ENCODE results near the gene SPATA33. TPM values are rescaled to one million over a fixed set of nuclear protein-coding genes. Genes with fewer than 3 reads are reported as not detected.

The SPATA33 gene
- total RNA-seq, 4 donors from 2014 or later = 1.2 to 2.7 (median 2.1) TPM

DNA sequence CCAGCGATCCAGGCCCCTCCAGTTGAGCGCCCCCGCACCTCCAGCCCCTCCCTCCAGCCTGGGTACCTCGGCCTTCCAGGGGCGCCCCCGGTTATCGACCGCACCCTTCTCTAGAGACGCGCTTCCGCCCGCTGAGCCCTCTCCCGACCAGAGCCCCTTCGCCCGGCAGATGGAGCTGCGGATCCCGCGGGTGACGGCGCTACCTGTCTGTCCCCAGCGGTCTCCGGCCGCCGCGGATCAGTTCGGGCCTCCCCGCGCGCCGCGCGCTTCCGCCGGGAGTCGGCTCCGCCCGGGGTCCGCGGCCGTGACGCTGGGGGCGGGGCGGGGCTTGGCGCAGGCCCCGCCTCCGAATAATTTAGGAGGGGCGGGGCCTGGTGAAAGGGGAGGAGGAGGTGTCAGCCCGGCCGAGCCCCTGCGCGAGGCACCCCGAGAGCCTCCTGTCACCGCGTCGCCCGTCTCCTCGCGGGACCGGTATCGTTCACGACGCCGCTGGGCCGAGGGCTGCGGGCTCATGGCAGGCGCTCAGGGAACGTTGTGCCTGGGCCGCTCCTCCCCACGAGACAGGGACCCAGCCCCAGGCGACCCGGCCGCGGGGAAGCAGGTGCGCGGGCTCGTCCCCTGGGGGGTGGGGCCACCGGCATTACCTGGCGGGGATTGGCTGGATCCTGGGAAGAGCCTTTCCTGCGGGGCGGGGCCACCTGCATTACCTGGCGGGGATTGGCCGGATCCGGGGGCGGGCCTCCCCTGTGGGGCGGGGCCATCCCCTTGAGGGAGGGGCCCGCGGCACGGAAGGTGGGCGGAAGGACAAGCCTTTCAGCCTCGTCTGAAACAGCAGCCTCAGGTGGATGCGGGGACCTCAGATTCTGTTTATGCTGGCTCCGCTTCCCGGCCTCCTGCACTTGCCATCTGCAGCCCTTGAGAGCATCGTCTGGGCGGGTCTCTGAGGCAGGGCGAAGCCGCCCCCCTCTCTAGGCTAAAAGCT, 44.1 kb downstream of the SPATA33 start, which contains the start of gene SPATA2L:
SPATA2L (minus strand) TSS at position 281 of the 982 bp plus-strand sequence. CDS start 473 bp downstream, outside the sequence.
- peak within 1 kb of the TSS; percentile 66 to 68 (median 66) for H3K27ac ChIP-seq
- DNase-seq (peak; percentile 74 to 90), ATAC-seq (peak; percentile 63 to 71)
- H3K36me3 ChIP-seq = no peaks in the 10 kb centered on the region
- intact Hi-C loops (cut with DNase I; ENCODE audit: low total_unique reads) (loop anchor here (1.0 kb wide), 1 partner anchor 19 kb away; the partner anchor contains the start of gene VPS9D1), in situ Hi-C loops (cut with MboI; ENCODE audit: low sequenced_read_pairs in 4 of 4) (loop anchor here in 2 of 4 donors (10.0 kb wide), 2 partner anchors 93 to 173 kb away; partner anchors contain the start of gene TCF25 (in 1 of the 2))
- TF ChIP-seq, protein P1, sequence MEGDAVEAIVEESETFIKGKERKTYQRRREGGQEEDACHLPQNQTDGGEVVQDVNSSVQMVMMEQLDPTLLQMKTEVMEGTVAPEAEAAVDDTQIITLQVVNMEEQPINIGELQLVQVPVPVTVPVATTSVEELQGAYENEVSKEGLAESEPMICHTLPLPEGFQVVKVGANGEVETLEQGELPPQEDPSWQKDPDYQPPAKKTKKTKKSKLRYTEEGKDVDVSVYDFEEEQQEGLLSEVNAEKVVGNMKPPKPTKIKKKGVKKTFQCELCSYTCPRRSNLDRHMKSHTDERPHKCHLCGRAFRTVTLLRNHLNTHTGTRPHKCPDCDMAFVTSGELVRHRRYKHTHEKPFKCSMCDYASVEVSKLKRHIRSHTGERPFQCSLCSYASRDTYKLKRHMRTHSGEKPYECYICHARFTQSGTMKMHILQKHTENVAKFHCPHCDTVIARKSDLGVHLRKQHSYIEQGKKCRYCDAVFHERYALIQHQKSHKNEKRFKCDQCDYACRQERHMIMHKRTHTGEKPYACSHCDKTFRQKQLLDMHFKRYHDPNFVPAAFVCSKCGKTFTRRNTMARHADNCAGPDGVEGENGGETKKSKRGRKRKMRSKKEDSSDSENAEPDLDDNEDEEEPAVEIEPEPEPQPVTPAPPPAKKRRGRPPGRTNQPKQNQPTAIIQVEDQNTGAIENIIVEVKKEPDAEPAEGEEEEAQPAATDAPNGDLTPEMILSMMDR (IDR thresholded peaks at IDR 0.05 in 4 of 5, conservative IDR thresholded peaks at IDR 0.05 in 1 of 5) = peak in 2 of 5 experiments; percentile 5 to 24
- TF ChIP-seq POLR2A (IDR thresholded peaks at IDR 0.05) = peak; percentile 82 to 88
- H3K9me3 ChIP-seq = no peaks in the 10 kb centered on the region
- H3K27me3 ChIP-seq = peaks cover 0 to 19% (median 5%) of the 10 kb centered on the region in 3 donors
- peak within 1 kb of the TSS; percentile 62 to 84 (median 67) for H3K4me3 ChIP-seq
- peaks cover 15 to 17% of the 10 kb centered on the region in 2 donors for H3K4me1 ChIP-seq

DNA sequence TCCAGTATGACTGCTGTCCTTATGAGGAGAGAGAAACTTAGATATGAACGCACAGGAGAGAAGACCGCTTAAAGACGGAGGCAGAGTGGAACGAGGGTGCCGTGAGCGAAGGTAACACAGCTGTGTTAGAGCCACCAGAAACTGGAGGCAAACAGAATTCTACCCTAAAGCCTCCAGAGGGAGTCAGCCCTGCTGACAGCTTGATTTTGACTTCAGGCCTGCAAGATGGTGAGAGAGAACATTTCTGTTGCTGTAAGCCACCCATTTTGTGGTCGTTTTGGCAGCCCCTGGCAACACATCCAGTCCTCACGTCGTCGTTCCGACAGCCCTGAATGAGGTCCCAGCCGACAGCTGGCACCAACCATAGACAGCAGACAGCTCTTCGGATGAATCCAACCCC, 46.6 kb downstream of the SPATA33 start:
- in situ Hi-C loops (cut with MboI; ENCODE audit: low sequenced_read_pairs in 4 of 4) (loop anchor here in 2 of 4 donors (10.0 kb wide), 2 partner anchors 91 to 171 kb away; partner anchors contain the start of gene TCF25 (in 1 of the 2)), intact Hi-C loops (cut with DNase I; ENCODE audit: low total_unique reads) (no loop called here)
- H3K4me1 ChIP-seq = peaks cover 15 to 17% of the 10 kb centered on the region in 2 donors
- ATAC-seq = no peak
- H3K27me3 ChIP-seq = peaks cover 0 to 19% (median 5%) of the 10 kb centered on the region in 3 donors
- no peak overlapping the region for H3K4me3 ChIP-seq
- H3K27ac ChIP-seq = no peak overlapping the region
- H3K9me3 ChIP-seq = no peaks in the 10 kb centered on the region
- no peak for TF ChIP-seq POLR2A (IDR thresholded peaks at IDR 0.05)
- TF ChIP-seq, protein P1 (IDR thresholded peaks at IDR 0.05 in 4 of 5, conservative IDR thresholded peaks at IDR 0.05 in 1 of 5) = no peak
- no peaks in the 10 kb centered on the region for H3K36me3 ChIP-seq
- no peak for DNase-seq

DNA sequence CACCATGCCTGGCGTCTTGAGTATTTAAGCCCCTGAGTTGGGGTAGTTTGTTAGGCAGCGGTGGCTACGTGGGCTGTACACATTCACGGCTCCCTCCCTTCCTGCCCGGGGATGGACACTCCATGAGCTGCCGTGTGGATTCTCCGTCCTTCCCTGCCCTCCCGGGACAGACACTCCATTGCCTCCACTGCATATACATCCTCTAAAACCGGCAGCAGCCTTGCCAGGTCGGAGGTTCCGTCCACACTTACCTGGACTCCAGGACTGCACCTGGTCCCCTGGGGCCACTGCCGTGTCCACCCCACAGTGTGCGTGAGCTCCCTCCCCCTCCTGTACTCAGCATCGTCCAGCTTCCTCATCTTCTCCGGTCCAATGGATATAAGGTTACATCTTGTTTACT, 47.4 kb downstream of the SPATA33 start:
- TF ChIP-seq, protein P1 (IDR thresholded peaks at IDR 0.05 in 4 of 5, conservative IDR thresholded peaks at IDR 0.05 in 1 of 5) = no peak
- TF ChIP-seq POLR2A (IDR thresholded peaks at IDR 0.05) = no peak
- Histone ChIP-seq H3K27ac (no peak overlapping the region), H3K36me3 (no peaks in the 10 kb centered on the region), H3K9me3 (no peaks in the 10 kb centered on the region), H3K4me1 (peaks cover 10 to 12% of the 10 kb centered on the region in 2 donors), H3K27me3 (peaks cover 0 to 19% (median 5%) of the 10 kb centered on the region in 3 donors), H3K4me3 (no peak overlapping the region)
- ATAC-seq = no peak
- intact Hi-C loops (cut with DNase I; ENCODE audit: low total_unique reads) (no loop called here), in situ Hi-C loops (cut with MboI; ENCODE audit: low sequenced_read_pairs in 4 of 4) (loop anchor here in 2 of 4 donors (10.0 kb wide), 2 partner anchors 90 to 170 kb away; partner anchors contain the start of gene TCF25 (in 1 of the 2))
- DNase-seq = no peak

DNA sequence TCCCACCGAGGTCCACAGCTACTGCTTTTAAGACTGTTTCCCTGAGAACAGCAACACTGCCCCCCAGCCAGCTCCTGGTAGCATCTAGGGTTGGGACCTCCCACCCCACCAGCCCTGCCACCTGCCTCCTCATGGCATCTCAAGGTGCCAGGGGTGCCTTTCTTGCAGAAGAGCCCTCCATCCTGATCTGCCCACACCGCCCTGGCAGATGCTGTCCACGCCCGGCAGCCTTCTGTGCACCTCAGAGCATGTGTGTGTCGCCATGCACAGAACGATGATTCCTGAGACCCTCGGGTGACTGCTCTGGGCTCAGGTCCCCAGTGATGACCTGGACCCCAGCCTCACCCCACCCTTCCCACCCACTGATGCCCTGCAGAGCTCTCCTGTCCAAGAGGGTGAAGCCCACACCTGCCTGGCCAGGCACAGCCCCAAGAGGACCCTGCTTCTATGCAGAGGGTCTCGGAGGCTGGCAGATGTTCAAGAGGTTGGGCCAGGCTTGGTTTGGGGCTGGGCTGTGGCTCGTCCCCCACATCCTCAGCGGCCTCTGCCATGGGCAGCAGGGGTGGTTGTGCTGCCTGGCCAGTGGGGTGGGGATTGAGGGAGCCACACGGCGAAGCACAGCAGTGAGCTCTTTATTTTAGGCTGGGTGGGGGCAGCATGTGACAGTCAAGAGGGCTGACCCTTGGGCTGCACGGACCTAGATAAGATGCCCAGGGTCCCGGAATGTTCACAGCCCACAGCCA, 49.1 kb downstream of the SPATA33 start:
- DNase-seq (no peak), ATAC-seq (no peak)
- Histone ChIP-seq H3K4me1 (no peaks in the 10 kb centered on the region), H3K27ac (no peak overlapping the region), H3K9me3 (no peaks in the 10 kb centered on the region), H3K27me3 (peaks cover 0 to 14% (median 5%) of the 10 kb centered on the region in 3 donors), H3K4me3 (no peak overlapping the region), H3K36me3 (no peaks in the 10 kb centered on the region)
- intact Hi-C loops (cut with DNase I; ENCODE audit: low total_unique reads) (no loop called here), in situ Hi-C loops (cut with MboI; ENCODE audit: low sequenced_read_pairs in 4 of 4) (loop anchor here in 2 of 4 donors (10.0 kb wide), 2 partner anchors 88 to 168 kb away; partner anchors contain the start of gene TCF25 (in 1 of the 2))
- TF ChIP-seq, protein P1 (IDR thresholded peaks at IDR 0.05 in 4 of 5, conservative IDR thresholded peaks at IDR 0.05 in 1 of 5) = no peak
- TF ChIP-seq POLR2A (IDR thresholded peaks at IDR 0.05) = no peak
